Embryonic facial prominence (tissue), 1 donor: ENCODE measurements around the gene TNFSF11.
"Not testable (repeated sequence)": the region's sequence is repeated elsewhere in the genome, so short reads cannot be mapped to it uniquely, and the experiment has no call there.

Experiments
- DNase-seq: peaks from one replicate; pipeline ENCODE4 v3.0.0-alpha.2; 2016; ENCODE audit errors: extremely low spot score

The TNFSF11 gene

GRCh38 chr13:42574011-42574410 is at the start of gene TNFSF11:
Gene TNFSF11 (plus strand): TSS chr13:42574152. CDS start chr13:42574304, 152 bp downstream.
- no peak for DNase-seq

GRCh38 chr13:42524487-42525034 is 49.4 kb upstream of the TNFSF11 start:
- no peak for DNase-seq

- no peak for DNase-seq
Measured at GRCh38 chr13:42525035-42525504, 48.9 kb upstream of the TNFSF11 start.

- no peak for DNase-seq
Measured at GRCh38 chr13:42526276-42526675, 47.7 kb upstream of the TNFSF11 start.

GRCh38 chr13:42526804-42527203 is 47.1 kb upstream of the TNFSF11 start:
- DNase-seq: no peak

- DNase-seq: no peak
Measured at GRCh38 chr13:42532561-42533335, 41.2 kb upstream of the TNFSF11 start.

- no peak for DNase-seq
Measured at GRCh38 chr13:42533336-42533591, 40.7 kb upstream of the TNFSF11 start.

GRCh38 chr13:42534785-42535184 is 39.2 kb upstream of the TNFSF11 start:
- DNase-seq: no peak

GRCh38 chr13:42538996-42539395 is 35.0 kb upstream of the TNFSF11 start:
- DNase-seq: no peak

GRCh38 chr13:42539670-42540069 is 34.3 kb upstream of the TNFSF11 start:
- DNase-seq: no peak

- DNase-seq: no peak
Measured at GRCh38 chr13:42543215-42543797, 30.6 kb upstream of the TNFSF11 start.

- DNase-seq: no peak
Measured at GRCh38 chr13:42544246-42544926, 29.6 kb upstream of the TNFSF11 start.

- DNase-seq: no peak
Measured at GRCh38 chr13:42545842-42546241, 28.1 kb upstream of the TNFSF11 start.

- no peak for DNase-seq
Measured at GRCh38 chr13:42547612-42548011, 26.3 kb upstream of the TNFSF11 start.

GRCh38 chr13:42548731-42549551 is 25.0 kb upstream of the TNFSF11 start:
- no peak for DNase-seq

GRCh38 chr13:42549552-42549936 is 24.4 kb upstream of the TNFSF11 start:
- DNase-seq: no peak

- no peak for DNase-seq
Measured at GRCh38 chr13:42551611-42552010, 22.3 kb upstream of the TNFSF11 start.

GRCh38 chr13:42553098-42554046 is 20.6 kb upstream of the TNFSF11 start:
- DNase-seq: no peak

GRCh38 chr13:42559057-42559456 is 14.9 kb upstream of the TNFSF11 start:
- DNase-seq: no peak

- DNase-seq: not testable (repeated sequence)
Measured at GRCh38 chr13:42559573-42560218, 14.3 kb upstream of the TNFSF11 start.
